MCF 10A (cell line): ENCODE measurements around the gene UCN3. TPM values are rescaled to one million over a fixed set of nuclear protein-coding genes. Genes with fewer than 3 reads are reported as not detected.

Experiments
- BruUV-seq: library from RNA; stranded (reverse); fragments of 400-500 nt; replicated peaks from 2 replicates; lab custom pipeline; 2021; lab: Mats Ljungman, UMichigan
- CTCF ChIA-PET: fragments of 300-600 bp; sonication (Branson Sonifier 250); formaldehyde crosslinking; extraction: SDS; loops from one replicate; lab custom pipeline; 2021; ENCODE audit warnings: antibody characterized with exemption, inconsistent platforms; lab: Yijun Ruan, JAX
- POLR2A ChIA-PET: fragments of 300-600, 350-650 bp; sonication (Branson Sonifier 250); formaldehyde crosslinking; extraction: SDS; loops from one replicate; lab custom pipeline; 2020; ENCODE audit warnings: antibody characterized with exemption, inconsistent platforms; lab: Yijun Ruan, JAX
- DNase-seq: peaks from one replicate; pipeline ENCODE4 v3.0.0-alpha.2; 2018; ENCODE audit not compliant: unreplicated experiment
- H3K27ac Mint-ChIP-seq: one replicate; pipeline ENCODE4 v1.8.0; 2022; ENCODE audit warnings: mild to moderate bottlenecking, low read depth, mixed read lengths; ENCODE audit not compliant: unreplicated experiment
- H3K27me3 Mint-ChIP-seq: one replicate; pipeline ENCODE4 v1.8.0; 2022; ENCODE audit warnings: mixed read lengths; ENCODE audit not compliant: insufficient read depth, unreplicated experiment
- H3K36me3 Mint-ChIP-seq: one replicate; pipeline ENCODE4 v1.8.0; 2022; ENCODE audit warnings: mild to moderate bottlenecking, moderate library complexity, mixed read lengths; ENCODE audit not compliant: insufficient read depth, unreplicated experiment
- H3K4me1 Mint-ChIP-seq: one replicate; pipeline ENCODE4 v1.8.0; 2022; ENCODE audit warnings: mixed read lengths; ENCODE audit not compliant: insufficient read depth, unreplicated experiment
- H3K4me3 Mint-ChIP-seq: one replicate; pipeline ENCODE4 v1.8.0; 2022; ENCODE audit warnings: mild to moderate bottlenecking, moderate library complexity, mixed read lengths; ENCODE audit not compliant: unreplicated experiment
- H3K9me3 Mint-ChIP-seq: one replicate; pipeline ENCODE4 v1.8.0; 2022; ENCODE audit warnings: mixed read lengths; ENCODE audit not compliant: unreplicated experiment
- intact Hi-C: fragments of 100-400 bp; cut with micrococcal nuclease; formaldehyde crosslinking; loops from 2 replicates; pipeline ENCODE4 v1.14.1; 2022
- total RNA-seq: library from RNA; stranded (reverse); gene quantifications from 2 replicates; pipeline ENCODE4 v1.2.3, GENCODE V29; 2022
- TF ChIP-seq, protein P1 (sequence below): fragments of 200-600 bp; IDR thresholded peaks from one replicate; pipeline ENCODE4 v1.8.0; 2022; ENCODE audit warnings: antibody characterized with exemption, mild to moderate bottlenecking; ENCODE audit not compliant: unreplicated experiment

Gene UCN3
- total RNA-seq, 1 experiment from 2014 or later: not detected

DNA sequence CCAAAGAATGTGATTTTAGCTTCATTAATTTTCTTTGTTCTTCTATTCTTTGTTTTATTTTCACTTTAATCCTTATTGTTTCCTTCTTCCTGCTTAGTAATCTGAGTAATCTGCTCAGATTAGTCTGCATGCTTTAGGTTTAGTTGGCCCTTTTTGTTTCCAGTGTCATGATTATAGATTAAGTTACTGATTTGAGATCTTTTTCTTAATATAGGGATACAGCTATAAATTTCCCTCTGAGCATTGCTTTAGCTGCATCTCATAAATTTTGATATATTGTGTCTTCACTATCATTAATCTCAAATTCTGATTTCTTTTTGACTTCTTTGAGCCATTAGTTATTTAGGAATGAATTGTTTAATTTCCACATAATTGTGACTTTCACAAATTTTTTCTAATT lies 53.8 kb downstream of the UCN3 start:
- H3K4me1 Mint-ChIP-seq: no peaks in the 10 kb centered on the region
- TF ChIP-seq, protein P1, sequence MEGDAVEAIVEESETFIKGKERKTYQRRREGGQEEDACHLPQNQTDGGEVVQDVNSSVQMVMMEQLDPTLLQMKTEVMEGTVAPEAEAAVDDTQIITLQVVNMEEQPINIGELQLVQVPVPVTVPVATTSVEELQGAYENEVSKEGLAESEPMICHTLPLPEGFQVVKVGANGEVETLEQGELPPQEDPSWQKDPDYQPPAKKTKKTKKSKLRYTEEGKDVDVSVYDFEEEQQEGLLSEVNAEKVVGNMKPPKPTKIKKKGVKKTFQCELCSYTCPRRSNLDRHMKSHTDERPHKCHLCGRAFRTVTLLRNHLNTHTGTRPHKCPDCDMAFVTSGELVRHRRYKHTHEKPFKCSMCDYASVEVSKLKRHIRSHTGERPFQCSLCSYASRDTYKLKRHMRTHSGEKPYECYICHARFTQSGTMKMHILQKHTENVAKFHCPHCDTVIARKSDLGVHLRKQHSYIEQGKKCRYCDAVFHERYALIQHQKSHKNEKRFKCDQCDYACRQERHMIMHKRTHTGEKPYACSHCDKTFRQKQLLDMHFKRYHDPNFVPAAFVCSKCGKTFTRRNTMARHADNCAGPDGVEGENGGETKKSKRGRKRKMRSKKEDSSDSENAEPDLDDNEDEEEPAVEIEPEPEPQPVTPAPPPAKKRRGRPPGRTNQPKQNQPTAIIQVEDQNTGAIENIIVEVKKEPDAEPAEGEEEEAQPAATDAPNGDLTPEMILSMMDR: no peak
- peaks cover 25% of the 10 kb centered on the region for H3K9me3 Mint-ChIP-seq
- intact Hi-C loops: no loop called here
- no peak overlapping the region for H3K27ac Mint-ChIP-seq
- POLR2A ChIA-PET: no interaction called here
- no TSS peak for BruUV-seq
- no peaks in the 10 kb centered on the region for H3K36me3 Mint-ChIP-seq
- no peak overlapping the region for H3K4me3 Mint-ChIP-seq
- no peak for DNase-seq
- CTCF ChIA-PET: interaction anchor here (0.5 kb wide), 1 partner anchor 470 kb away, joined by 3 read pairs; no protein-coding TSS in a partner anchor
- H3K27me3 Mint-ChIP-seq: no peaks in the 10 kb centered on the region

DNA sequence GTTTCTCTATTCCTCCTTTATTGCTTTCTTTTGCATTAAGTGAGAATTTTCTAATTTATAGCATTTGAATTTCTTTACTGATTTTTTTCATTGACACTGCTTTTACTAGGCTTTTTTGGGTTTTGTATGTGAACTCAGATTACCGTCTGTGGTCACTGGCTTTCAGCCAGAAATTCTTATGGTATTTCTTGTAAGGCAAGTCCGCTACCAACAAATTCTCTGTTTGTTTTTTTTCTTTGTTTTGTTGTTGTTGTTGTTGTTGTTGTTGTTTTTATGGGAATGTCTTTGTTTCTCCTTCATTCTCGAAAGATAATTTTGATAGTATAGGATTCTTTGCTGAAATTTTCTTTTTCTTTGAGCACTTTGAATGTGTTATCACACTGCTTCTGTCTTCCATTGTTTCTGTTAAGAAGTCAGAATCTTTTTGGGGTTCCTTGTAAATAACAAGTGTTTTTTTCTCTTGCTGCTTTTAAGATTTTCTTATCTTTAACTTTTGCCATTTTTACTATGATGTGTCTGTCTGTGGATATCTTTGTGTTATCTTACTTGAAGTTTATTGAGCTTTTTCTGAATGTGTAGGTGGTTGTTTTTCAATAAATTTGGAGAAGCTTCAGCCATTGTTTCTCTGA lies 54.8 kb downstream of the UCN3 start:
- Mint-ChIP-seq H3K27ac (no peak overlapping the region), H3K27me3 (no peaks in the 10 kb centered on the region), H3K36me3 (no peaks in the 10 kb centered on the region), H3K9me3 (peaks cover 25% of the 10 kb centered on the region), H3K4me3 (no peak overlapping the region), H3K4me1 (peaks cover 1% of the 10 kb centered on the region)
- POLR2A ChIA-PET: interaction anchor here (0.5 to 1.4 kb wide), 2 partner anchors 13 to 14 kb away, joined by 3 read pairs; no protein-coding TSS in a partner anchor
- intact Hi-C loops: no loop called here
- DNase-seq: no peak
- CTCF ChIA-PET: no interaction called here
- no TSS peak for BruUV-seq
- TF ChIP-seq, protein P1: no peak

DNA sequence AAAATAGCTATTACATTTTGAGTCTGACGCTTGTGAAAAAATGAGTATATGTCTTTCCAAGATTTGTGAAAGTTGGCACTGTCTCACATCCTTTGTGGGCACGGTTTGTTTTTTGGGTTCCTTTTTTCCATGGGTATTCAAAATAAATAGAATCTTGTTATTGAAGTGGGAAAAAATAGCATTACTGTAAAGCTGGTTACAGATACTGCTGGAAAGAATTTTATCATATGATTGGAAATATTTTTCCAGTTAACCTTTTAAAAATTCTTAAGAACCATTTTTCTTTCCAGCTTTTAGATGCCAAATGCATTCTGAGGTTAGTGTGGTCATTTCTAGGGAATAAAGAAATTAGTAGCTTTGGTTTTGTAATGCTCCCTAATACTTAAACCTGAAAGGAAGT lies 59.0 kb downstream of the UCN3 start:
- H3K36me3 Mint-ChIP-seq: peaks cover 7% of the 10 kb centered on the region
- no peaks in the 10 kb centered on the region for H3K27me3 Mint-ChIP-seq
- CTCF ChIA-PET: interaction anchor here (1.0 to 1.8 kb wide), 4 partner anchors 9 to 609 kb away, joined by 3 to 7 read pairs (median 5); no protein-coding TSS in a partner anchor
- TF ChIP-seq, protein P1: no peak
- POLR2A ChIA-PET: interaction anchor here (0.6 to 5.7 kb wide), 6 partner anchors 9 to 621 kb away, joined by 3 to 54 read pairs (median 4); partner anchors contain the start of gene NET1
- no peak overlapping the region for H3K27ac Mint-ChIP-seq
- intact Hi-C loops: no loop called here
- no TSS peak for BruUV-seq
- no peak overlapping the region for H3K4me3 Mint-ChIP-seq
- DNase-seq: no peak
- H3K4me1 Mint-ChIP-seq: peaks cover 23% of the 10 kb centered on the region
- H3K9me3 Mint-ChIP-seq: peaks cover 17% of the 10 kb centered on the region

Other genes starting within 250 kb of the UCN3 start
- gene AKR1C8, start 179.8 kb upstream of the UCN3 start, total RNA-seq: 0.27 TPM in 1 of 2 replicates, not detected in the other
- gene AKR1C4, start 168.1 kb upstream of the UCN3 start, total RNA-seq: not detected in 2 replicates
- 0.22 and 0.44 TPM in 2 replicates for gene TUBAL3, start 39.9 kb downstream of the UCN3 start, total RNA-seq
- gene NET1, start 47.6 kb downstream of the UCN3 start, total RNA-seq: 32.3 and 40.3 TPM in 2 replicates
- gene CALML5, start 134.6 kb downstream of the UCN3 start, total RNA-seq: not detected in 2 replicates
- gene CALML3, start 160.0 kb downstream of the UCN3 start, total RNA-seq: 0.25 and 0.75 TPM in 2 replicates